ENCODE results near the gene TEKT5. TPM values are rescaled to one million over a fixed set of nuclear protein-coding genes. Genes with fewer than 3 reads are reported as not detected.
"Not testable (repeated sequence)": the region's sequence is repeated elsewhere in the genome, so short reads cannot be mapped to it uniquely, and the experiment has no call there.

TEKT5 gene
- total RNA-seq, 2 experiments from 2014 or later: 0.18 TPM; not detected in 1

DNA sequence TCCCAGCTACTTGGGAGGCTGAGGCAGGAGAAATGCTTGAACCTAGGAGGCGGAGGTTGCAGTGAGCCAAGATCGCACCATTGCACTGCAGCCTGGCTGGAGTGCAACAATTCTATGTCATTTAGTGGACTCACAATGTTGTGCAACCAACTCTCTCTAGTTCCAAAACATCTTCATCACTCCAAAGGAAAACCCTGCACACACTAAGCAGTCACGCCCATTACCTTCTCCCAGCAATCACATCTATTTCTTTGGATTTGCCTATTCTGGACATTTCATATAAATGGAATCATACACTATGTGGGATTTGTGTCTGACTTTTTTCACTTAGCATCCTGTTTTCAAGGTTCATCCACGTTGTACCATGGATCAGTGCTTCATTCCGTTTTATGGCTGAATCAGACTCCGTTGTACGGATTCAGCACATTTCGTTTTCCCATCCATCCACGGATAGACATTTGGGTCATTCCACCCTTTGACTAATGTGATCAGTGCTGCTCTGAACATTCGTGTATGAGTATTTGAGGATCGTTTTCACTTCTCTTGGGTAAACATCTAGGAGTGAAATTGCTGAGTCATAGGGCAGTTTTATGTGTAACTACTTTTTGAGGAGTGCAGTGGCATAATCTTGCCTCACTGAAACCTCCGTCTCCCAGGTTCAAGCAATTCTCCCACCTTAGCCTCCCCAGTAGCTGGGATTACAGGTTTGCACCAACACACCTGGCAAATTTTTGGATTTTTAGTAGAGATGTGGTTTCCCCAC, 69.0 kb downstream of the TEKT5 start:
- ATAC-seq (no peak), DNase-seq (no peak)
- Mint-ChIP-seq H3K27ac (no peak overlapping the region), H3K4me1 (no peaks in the 10 kb centered on the region), H3K27me3 (peaks cover 3% of the 10 kb centered on the region), H3K4me3 (no peak overlapping the region), H3K9me3 (ENCODE audit: low read depth) (no peaks in the 10 kb centered on the region), H3K36me3 (no peaks in the 10 kb centered on the region)
- CTCF ChIA-PET: no interaction called here

DNA sequence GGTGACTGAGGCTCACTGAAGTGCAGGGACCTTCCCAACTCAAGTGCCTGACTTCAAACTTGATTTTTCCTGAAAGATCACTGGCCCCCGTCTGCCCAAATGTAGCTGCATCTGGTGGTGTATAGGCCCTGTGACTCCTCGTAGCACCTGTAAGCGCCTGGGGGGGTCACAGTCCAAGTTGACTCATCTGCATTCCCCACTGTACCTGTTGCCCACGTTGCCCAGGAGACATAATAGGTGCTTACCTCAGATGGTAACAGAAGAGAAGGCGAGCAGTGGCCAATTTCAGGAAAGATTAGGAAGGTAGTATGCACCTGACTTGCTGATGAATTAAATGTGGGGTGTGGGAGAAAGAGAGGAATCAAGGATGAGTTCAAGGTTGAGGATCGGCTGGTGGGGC, 70.2 kb downstream of the TEKT5 start:
- CTCF ChIA-PET: no interaction called here
- no peak overlapping the region for H3K4me3 Mint-ChIP-seq
- no peak for ATAC-seq
- no peaks in the 10 kb centered on the region for H3K9me3 Mint-ChIP-seq (ENCODE audit: low read depth)
- no peaks in the 10 kb centered on the region for H3K4me1 Mint-ChIP-seq
- no peaks in the 10 kb centered on the region for H3K36me3 Mint-ChIP-seq
- peaks cover 11% of the 10 kb centered on the region for H3K27me3 Mint-ChIP-seq
- H3K27ac Mint-ChIP-seq: no peak overlapping the region
- no peak for DNase-seq

DNA sequence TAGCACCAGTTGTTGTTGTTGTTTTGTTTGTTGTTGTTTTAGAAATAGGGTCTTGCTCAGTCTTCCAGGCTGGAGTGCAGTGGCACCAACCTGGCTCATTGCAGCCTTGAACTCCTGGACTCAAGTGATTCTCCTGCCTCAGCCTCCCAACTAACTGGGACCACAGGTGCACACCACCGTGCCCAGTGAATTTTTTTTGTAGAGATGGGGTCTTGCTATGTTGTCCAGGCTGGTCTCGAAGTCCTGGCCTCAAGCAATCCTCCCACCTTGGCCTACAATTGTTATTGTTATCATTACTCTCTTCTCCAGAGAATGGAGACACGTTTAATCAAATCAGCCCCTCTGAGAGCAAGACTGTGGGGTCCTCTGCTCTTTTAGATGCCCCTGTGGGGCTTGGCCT, 71.7 kb downstream of the TEKT5 start:
- peaks cover 21% of the 10 kb centered on the region for H3K27me3 Mint-ChIP-seq
- no peaks in the 10 kb centered on the region for H3K4me1 Mint-ChIP-seq
- no peaks in the 10 kb centered on the region for H3K36me3 Mint-ChIP-seq
- ATAC-seq (no peak), DNase-seq (no peak)
- no peak overlapping the region for H3K4me3 Mint-ChIP-seq
- H3K9me3 Mint-ChIP-seq (ENCODE audit: low read depth): no peaks in the 10 kb centered on the region
- H3K27ac Mint-ChIP-seq: no peak overlapping the region
- CTCF ChIA-PET: no interaction called here

DNA sequence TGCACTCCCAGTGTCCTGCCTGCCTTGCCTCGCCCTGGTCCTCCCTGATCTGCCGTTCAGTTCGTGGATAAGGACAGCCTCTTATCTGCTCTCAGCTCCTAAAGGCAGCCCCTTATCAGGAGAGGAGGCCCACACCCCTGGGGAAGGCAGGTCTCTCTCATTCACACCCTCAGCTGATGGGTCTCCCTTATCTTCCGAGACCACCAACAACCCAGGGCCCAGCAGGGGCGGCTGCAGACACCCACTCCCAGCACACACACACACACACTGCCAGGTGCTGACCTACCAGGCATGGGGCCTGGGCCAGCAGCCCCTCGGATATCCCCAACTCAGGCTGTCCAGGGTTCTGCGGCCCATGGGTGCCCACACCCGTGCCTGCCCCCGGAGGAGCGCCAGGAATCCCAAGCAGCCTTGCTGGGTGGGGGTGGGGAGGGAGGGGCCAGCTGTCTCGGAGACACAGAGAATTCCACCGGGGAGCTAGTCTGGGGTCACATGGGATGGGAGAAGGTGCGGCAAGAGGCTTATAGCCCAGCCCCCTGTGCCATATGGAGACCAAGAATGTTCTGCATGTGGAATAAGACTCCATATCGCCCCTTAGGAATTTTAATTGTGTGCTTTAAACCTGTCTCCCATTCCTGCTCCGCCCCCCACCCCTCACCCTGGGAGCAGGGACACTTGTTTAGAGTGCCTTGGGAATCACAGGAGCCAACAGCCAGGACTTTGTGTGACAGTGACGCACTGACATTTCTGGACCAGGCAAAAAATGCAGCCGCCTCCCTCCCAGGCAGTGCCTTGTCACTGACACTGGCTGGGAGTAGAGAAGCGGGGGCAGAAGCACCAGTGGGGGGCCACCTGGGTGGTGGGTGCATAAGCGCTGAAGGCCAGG, 72.5 kb downstream of the TEKT5 start:
- DNase-seq: no peak
- ATAC-seq: no peak
- H3K4me3 Mint-ChIP-seq: no peak overlapping the region
- peaks cover 23% of the 10 kb centered on the region for H3K27me3 Mint-ChIP-seq
- H3K9me3 Mint-ChIP-seq (ENCODE audit: low read depth): no peaks in the 10 kb centered on the region
- CTCF ChIA-PET: no interaction called here
- H3K27ac Mint-ChIP-seq: no peak overlapping the region
- no peaks in the 10 kb centered on the region for H3K4me1 Mint-ChIP-seq
- no peaks in the 10 kb centered on the region for H3K36me3 Mint-ChIP-seq

DNA sequence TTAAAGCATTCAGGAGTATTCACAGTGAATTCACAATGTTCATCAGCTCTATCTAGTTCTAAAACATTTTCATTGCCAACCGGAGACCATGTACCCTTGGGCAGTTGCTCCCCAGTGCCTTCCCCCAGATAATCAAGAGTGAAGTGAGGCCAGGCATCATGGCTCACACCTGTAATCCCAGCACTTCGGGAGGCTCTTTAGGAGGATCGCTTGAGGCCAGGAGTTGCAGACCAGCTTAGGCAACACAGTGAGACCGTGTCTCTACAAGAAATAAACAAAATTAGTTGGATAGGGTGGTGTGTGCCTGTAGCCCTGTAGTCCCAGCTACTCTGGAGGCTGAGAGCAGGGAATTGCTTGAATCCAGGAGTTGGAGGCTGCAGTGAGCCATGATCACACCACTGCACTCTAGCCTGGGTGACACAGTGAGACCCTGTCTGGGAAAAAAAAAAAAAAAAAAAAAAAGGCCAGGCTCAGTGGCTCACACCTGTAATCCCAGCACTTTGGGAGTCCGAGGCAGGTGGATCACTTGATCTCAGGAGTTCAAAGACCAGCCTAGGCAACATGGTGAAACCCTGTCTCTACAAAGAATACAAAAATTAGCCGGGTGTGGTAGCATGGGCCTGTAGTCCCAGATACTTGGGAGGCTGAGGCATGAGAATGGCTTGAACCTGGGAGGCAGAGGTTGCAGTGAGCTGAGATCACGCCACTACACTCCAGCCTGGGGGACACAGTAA, 73.3 kb downstream of the TEKT5 start:
- CTCF ChIA-PET, H3K4me1 Mint-ChIP-seq, H3K27ac Mint-ChIP-seq: not testable (repeated sequence)

DNA sequence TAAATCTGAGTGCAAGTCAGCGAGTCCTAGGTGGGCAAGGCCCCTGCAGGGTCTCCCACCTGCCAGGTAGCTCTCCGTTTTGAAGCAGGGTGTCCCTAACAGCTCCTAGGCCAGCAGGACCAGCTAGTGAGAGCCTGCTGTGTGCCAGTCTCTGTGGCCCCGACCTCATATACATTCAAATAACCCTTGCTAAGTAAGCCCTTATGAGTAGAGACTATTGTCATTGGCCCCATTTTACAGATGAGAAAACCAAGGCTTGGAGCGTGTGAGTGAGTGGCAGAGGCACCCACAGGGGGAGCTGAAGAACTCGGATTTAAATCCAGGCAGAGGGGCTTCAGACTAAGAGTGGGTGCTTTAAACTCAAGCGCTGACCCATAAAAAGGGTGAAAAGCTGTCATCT, 74.6 kb downstream of the TEKT5 start:
- ATAC-seq: no peak
- Mint-ChIP-seq H3K27me3 (peaks cover 23% of the 10 kb centered on the region), H3K36me3 (no peaks in the 10 kb centered on the region), H3K4me3 (no peak overlapping the region), H3K4me1 (no peaks in the 10 kb centered on the region), H3K27ac (no peak overlapping the region), H3K9me3 (ENCODE audit: low read depth) (no peaks in the 10 kb centered on the region)
- CTCF ChIA-PET: no interaction called here
- DNase-seq: no peak

More for the DNA sequence above, 73.3 kb downstream of the TEKT5 start:
- not testable (repeated sequence) for H3K4me3 Mint-ChIP-seq; DNase-seq; ATAC-seq; H3K9me3 Mint-ChIP-seq (ENCODE audit: low read depth); H3K36me3 Mint-ChIP-seq
- peaks cover 23% of the 10 kb centered on the region for H3K27me3 Mint-ChIP-seq

DNA sequence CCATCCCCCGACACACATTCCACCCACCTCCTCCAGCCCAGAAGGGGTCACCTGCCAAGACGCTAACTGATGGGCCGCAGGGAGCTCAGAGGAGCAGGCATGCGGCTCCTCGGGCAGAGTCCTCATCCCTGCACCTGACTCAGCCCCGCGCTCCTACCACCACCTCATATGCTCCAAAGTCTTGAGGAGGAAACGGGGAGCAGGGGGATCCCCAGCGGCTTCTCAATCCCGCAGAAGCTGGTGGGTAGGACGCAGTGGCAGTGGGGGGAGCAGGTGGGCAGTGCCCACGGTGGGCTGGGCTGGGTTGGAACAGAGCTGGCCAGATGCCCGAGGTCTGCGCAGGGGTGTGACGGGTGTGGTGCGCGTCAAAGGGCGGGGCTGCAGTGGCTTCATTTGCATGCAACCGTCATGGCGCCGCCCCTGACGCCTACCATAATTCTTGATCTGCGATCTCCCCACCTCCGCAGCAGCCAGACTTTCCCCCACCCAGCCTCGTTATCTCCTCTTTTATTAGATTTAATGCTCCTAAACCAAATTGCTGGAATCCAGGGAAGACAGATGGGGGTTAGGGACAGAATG, 75.4 kb downstream of the TEKT5 start:
- H3K27ac Mint-ChIP-seq: no peak overlapping the region
- no peaks in the 10 kb centered on the region for H3K4me1 Mint-ChIP-seq
- CTCF ChIA-PET: no interaction called here
- no peak for ATAC-seq
- H3K9me3 Mint-ChIP-seq (ENCODE audit: low read depth): no peaks in the 10 kb centered on the region
- DNase-seq: no peak
- peaks cover 20% of the 10 kb centered on the region for H3K27me3 Mint-ChIP-seq
- H3K36me3 Mint-ChIP-seq: no peaks in the 10 kb centered on the region
- H3K4me3 Mint-ChIP-seq: no peak overlapping the region

DNA sequence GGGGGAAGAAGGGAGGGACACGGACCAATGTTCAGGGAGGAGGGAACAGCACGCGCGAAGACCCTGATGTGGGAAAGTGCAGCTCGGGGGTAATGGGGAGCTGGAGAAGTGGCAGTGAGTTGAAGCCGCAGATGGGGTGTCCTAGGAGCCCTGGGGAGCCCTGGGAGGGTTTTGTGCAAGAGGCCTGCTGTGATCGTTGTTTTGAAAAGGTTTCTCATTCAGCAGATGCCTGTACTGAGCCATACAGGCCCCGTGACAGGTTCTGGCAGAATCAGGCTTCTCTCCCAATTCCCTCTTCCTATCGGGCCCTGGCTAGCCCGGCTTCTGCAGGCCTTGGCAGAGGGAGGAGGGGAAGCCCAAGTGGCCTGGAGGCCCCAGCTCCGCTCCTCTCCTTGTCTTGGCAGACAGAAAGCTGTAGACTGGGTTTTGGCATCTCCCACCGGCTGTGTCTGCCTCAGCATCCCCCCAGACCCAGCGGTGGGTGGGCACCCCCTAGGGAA, 76.0 kb downstream of the TEKT5 start:
- H3K36me3 Mint-ChIP-seq: no peaks in the 10 kb centered on the region
- H3K27me3 Mint-ChIP-seq: peaks cover 20% of the 10 kb centered on the region

DNA sequence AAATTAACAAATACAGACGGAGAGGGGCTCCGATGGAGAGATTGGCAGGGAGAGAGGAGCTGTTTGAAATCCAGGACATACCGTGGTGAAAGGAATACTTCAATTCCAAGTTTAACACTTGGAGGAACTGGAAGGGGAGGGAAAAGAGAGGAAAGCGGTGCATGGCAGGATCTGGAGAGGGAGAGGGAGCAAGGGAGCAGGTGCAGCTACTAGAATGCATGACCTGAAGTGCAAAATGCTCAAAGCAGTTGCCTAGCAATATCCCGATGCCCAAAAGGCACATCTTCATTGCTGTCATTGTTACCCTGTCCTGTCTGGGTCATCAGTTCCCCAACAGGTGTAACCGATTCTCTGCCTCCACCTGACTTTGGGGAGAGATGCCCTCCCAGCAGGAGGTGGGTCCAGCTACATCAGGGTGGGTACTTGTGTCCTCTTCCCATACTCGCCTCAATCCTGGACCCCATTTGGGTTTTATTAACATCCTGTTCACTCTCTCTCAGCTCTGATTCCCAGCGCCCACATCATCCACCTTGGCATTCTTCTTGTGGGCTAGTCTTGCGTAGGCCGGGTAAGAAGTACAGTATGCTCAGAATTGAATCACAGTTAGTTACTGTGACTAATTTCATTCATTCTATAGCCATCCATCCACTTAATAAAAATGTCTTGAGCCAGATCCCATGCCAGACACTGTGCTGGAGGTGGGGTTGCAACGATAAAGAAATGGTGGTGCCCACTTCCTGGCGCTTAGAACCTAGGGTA, 76.9 kb downstream of the TEKT5 start:
- no peaks in the 10 kb centered on the region for H3K36me3 Mint-ChIP-seq
- DNase-seq (no peak), ATAC-seq (no peak)
- no peaks in the 10 kb centered on the region for H3K9me3 Mint-ChIP-seq (ENCODE audit: low read depth)
- no peak overlapping the region for H3K27ac Mint-ChIP-seq
- CTCF ChIA-PET: no interaction called here
- H3K4me1 Mint-ChIP-seq: no peaks in the 10 kb centered on the region
- H3K4me3 Mint-ChIP-seq: no peak overlapping the region
- peaks cover 20% of the 10 kb centered on the region for H3K27me3 Mint-ChIP-seq

More for the DNA sequence above, 76.0 kb downstream of the TEKT5 start:
- Mint-ChIP-seq H3K4me3 (no peak overlapping the region), H3K4me1 (no peaks in the 10 kb centered on the region), H3K27ac (no peak overlapping the region), H3K9me3 (ENCODE audit: low read depth) (no peaks in the 10 kb centered on the region)
- no peak for DNase-seq
- ATAC-seq: no peak
- CTCF ChIA-PET: no interaction called here

DNA sequence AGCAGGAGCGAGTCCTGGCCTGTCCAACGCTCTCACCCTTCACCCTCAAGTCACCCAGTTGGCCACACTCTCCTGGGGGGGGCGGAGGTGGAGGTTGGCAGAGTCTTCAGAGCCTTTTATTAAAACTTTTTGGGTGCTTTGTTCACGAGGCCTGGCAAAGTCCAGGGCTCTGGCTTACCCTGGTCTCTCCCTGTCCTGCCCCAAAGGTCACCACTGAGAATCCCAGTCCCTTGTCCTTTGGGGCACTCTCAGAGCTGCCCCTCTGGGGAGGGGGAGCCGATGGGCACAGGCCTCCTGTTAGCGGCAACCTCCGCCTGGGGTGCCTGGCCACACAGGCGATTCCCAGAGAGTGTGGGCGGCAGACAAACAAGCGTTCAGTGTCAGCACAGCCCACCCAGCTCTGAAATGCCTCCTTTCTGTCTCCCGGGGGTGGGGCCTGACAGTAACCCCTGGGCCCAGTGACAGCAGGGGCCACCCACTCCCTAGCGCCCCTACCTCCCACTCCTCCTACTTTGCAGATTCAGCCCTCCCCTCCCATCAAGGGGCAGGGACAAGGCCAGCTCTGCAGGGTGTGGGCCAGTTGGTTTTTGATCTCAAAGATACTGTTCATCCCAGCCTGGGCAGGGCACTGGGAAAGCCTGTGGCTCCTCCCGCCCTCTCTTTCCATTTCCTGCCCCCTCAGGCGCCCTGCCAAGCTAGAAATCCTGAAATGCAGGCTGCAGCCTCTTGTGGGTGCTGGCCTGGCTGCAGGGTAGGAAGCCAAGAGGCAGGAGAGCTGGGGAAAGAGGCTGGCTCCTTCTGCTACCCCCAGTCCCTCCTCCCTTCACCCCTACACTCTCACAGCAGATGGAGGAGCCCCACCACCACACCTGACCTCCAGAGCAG, 77.7 kb downstream of the TEKT5 start:
- no peak overlapping the region for H3K4me3 Mint-ChIP-seq
- CTCF ChIA-PET: no interaction called here
- DNase-seq (no peak), ATAC-seq (no peak)
- no peak overlapping the region for H3K27ac Mint-ChIP-seq
- H3K27me3 Mint-ChIP-seq: peaks cover 20% of the 10 kb centered on the region
- no peaks in the 10 kb centered on the region for H3K9me3 Mint-ChIP-seq (ENCODE audit: low read depth)
- no peaks in the 10 kb centered on the region for H3K36me3 Mint-ChIP-seq
- no peaks in the 10 kb centered on the region for H3K4me1 Mint-ChIP-seq

DNA sequence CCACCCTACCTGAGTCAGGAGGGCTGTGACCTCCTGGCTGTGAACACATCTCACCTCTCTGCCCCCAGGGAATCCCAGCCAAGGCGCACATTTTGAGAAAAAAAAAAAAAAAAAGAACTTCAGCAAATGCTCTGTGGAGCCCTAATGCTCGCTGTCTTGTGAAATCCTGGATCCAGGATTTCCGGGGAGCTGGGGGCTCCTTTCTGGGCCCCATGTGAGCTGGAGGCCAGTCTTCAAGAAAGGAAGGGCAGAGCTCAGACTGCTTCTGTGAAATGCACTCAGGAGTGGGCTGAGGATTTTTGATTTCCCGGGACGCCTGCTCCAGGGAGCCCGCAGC, 78.3 kb downstream of the TEKT5 start:
- CTCF ChIA-PET: no interaction called here
- no peak for DNase-seq
- Mint-ChIP-seq H3K4me1 (no peaks in the 10 kb centered on the region), H3K4me3 (no peak overlapping the region), H3K27ac (no peak overlapping the region), H3K9me3 (ENCODE audit: low read depth) (no peaks in the 10 kb centered on the region), H3K36me3 (no peaks in the 10 kb centered on the region), H3K27me3 (peaks cover 20% of the 10 kb centered on the region)
- no peak for ATAC-seq

DNA sequence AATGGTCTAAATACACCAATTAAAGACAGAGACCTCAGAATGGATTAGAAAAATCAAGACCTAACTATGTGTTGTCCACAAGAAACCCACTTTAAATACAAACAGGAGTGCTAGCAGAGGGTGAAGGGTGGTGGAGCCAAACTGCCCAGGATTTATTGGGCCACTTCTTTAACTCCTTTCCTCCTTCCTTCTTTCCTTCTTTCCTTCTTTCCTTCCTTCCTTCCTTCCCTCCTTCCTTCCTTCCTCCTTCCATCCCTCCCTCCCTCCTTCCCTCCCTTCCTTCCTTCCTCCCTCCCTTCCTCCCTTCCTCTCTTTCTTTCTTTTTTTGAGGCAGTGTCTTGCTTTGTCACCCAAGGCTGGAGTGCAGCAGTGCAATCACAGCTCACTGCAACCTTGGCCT, 80.0 kb downstream of the TEKT5 start:
- CTCF ChIA-PET: no interaction called here
- Mint-ChIP-seq H3K4me1 (no peaks in the 10 kb centered on the region), H3K27me3 (peaks cover 13% of the 10 kb centered on the region), H3K36me3 (no peaks in the 10 kb centered on the region), H3K4me3 (no peak overlapping the region), H3K27ac (no peak overlapping the region), H3K9me3 (ENCODE audit: low read depth) (no peaks in the 10 kb centered on the region)
- DNase-seq (no peak), ATAC-seq (no peak)

Data from activated CD8-positive, alpha-beta memory T cell treated with anti-CD3 and anti-CD28 coated beads, Interleukin-2, amount 10 ng/mL, durations not matched to agents 7 days and 5 days (primary cell).